Left hindlimb (tissue), 1 donor: ENCODE data around the gene POC1A.

Experiments
- DNase-seq: peaks from one replicate; pipeline ENCODE4 v3.0.0-alpha.2; 2018

The POC1A gene

DNA sequence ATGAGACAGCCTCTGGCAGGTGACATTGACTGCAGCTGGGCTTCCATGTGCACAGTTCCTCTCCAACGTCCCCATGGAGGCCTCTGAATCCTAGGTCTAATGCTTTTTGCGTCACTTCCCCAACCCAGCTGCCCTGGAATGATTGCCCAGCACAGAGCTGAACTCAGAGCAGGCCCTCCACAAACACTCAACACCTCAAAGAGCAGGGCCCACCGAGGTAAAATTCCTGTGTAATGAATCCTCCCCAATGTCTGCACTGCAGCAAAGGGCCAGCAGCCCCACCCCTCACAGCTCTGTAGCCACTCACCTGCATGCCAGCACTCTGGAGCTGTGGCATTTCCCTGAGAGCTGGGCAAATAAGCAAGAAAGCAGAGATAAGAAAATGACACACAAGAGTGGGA, 55.2 kb downstream of the POC1A start:
- peak; percentile 32 for DNase-seq

DNA sequence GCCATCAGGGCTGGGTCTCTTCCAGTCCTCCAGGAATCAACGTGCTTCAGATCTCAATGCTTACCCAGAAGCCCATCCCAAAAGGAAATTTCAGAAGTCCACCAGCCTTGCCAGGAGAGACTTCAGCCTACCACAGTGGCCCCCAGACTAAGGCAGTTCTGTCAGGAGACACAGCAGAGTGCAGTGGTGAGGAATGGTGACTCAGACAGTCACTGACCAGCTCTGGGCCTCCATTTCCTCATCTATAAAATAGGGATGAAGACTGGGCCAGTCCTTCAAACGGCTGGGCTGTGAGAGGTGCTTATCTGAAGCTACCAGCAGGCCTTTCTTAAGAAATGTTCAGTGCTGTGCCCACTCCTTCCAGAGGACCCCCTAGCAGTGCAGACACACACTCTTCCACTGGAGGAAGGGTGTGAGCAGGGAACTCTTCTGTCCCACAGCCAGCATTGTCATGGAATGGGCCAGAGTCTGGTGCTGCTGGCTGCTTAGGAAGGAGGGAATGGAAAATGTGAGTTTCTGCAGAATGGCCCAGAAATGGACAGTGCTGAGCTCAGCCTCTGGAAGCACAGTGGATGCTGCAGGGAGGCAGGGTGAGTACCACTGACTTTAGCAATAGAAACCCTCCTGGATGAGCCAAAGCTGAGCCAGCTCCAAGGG, 56.2 kb downstream of the POC1A start:
- peak; percentile 39 for DNase-seq

GRCh38 chr3:52095990-52096775, 58.0 kb downstream of the POC1A start:
- no peak for DNase-seq

DNA sequence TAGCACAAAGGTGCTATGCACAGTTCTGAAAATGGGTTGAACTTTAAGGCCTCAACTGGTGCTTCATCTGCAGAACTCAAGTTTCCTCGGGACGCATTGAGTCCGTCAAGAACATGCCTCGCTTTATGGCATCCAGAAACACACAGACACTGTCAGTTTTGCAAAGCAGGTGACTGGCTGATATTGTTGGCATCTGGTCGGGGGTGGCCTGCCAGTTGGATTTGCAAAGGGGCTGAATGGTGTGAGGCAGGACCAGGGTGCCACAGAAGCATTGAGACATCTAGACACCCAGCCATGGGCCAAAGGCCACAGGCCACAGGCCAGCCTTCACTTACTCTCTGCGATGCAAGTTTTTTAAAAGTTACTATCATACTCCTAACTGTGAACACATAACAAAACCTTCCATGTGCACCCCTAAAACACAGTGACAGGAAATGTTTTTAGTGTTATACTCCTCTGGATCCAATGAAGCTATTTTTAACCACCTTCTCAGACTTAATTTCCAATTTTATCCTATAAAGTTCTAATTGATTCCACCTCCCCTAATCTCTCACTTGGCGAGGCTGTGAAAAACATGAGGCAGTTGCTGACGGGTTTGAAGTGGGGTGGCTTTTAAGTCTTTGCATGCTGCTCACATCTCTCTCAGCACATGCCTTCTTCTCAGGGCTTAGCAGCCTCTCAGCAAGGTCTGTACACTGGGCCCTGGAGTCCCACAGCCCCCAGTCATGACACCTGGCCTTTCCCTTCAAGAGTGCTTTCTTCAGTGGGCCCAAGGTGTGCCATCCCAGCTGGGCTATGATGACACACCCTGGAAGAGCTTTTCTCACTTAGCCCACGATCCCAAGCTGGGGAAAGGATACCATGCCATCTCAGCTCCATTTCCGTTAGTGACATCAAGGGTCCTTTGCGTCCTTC, 59.4 kb downstream of the POC1A start:
- peak; percentile 20 for DNase-seq

GRCh38 chr3:52093756-52094545, 60.3 kb downstream of the POC1A start:
- peak; percentile 22 for DNase-seq

- peak; percentile 11 for DNase-seq
Observed at GRCh38 chr3:52092891-52093290, 61.3 kb downstream of the POC1A start.

DNA sequence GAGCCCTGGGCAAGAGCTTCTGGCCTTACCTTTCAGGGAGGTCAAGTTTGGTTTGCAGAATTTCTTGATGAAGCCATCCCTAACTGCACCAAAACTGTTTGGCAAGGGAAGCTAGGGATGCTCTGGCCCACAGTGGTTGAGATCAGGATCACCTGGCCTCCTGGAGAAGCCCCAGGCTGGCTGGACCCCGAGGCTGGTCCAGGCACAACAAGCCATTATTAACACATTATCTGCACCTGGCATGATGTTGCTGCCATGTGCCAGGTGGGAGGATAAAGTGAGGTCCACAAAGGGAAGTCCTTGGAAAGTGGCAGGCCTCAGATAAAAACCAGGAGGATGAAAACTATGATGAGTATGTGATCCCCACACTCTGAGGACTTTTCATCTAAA, 62.0 kb downstream of the POC1A start:
- peak; percentile 8 for DNase-seq

DNA sequence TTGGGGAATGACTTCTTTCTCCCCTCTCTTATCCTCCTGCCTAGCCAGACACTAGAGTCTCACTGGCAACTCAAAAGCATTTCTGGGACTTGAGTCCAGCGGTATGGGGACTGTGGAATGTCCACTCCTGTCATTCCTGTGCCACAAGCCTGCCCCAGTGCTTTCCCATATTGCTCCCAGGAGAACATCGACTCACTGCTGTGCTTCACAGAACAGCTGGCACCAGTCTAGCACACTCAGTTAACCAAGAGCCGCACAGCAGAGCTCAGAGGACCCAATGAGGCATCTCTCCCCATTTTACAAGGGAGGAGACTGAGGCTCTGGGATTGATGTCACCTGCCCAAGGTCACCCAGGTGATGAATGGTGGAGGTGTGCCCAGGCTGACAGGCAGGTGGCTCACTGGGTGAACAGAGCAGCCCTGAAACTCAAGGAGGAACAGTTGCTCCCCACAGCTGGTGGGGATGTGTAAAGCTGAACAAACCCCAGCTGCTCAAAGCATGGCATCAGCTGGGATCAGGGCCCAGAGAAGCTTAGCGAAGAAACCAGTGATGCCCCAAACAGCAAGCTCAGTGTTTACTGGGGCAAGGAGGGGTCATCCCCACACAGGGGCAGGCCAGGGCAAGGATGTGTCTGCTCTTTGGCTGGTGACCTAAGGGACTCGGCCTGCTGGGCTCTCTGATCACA, 62.5 kb downstream of the POC1A start:
- peak; percentile 46 for DNase-seq

- peak; percentile 37 for DNase-seq
Observed at GRCh38 chr3:52090933-52091468, 63.2 kb downstream of the POC1A start.

DNA sequence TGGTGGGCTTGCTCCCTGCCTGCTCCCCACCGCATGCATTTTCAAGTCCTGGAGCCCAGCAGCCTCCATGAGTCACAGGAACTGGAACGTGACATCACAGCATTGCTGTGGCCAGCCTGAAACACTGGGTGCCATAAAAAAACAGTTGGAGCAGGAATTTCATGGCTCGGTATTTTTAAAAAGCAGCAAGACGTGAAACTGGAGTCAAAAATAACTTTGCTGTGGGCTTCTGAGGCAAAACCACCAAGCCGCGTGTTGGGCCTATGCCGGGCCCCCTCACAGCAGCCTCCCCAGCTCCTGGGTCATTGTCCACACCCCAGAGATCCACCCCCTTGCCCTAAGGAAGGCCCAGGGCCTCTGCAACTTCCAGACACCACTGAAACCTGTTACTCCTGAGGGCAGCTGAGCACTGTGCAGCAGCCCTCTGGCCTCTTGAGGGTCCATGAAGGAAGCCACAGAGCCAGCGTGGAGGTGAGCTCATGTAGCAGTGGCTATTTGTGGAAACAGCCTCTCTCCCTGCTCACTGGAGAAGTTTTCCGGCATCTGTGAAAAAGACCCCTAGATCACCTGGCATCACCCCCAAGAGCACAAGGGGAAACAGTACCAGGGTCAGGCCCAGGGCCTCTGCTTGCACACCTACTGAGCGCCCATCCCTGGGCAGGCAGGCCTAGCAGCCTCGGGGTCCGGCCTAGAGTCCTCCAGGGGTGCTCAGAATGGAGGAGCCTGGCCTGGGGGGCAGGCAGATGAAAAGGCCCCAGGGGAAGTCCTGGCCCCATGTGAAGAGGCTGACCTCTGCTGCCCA, 63.9 kb downstream of the POC1A start:
- peak; percentile 80 for DNase-seq

GRCh38 chr3:52089691-52090090, 64.5 kb downstream of the POC1A start:
- DNase-seq, result no peak

DNA sequence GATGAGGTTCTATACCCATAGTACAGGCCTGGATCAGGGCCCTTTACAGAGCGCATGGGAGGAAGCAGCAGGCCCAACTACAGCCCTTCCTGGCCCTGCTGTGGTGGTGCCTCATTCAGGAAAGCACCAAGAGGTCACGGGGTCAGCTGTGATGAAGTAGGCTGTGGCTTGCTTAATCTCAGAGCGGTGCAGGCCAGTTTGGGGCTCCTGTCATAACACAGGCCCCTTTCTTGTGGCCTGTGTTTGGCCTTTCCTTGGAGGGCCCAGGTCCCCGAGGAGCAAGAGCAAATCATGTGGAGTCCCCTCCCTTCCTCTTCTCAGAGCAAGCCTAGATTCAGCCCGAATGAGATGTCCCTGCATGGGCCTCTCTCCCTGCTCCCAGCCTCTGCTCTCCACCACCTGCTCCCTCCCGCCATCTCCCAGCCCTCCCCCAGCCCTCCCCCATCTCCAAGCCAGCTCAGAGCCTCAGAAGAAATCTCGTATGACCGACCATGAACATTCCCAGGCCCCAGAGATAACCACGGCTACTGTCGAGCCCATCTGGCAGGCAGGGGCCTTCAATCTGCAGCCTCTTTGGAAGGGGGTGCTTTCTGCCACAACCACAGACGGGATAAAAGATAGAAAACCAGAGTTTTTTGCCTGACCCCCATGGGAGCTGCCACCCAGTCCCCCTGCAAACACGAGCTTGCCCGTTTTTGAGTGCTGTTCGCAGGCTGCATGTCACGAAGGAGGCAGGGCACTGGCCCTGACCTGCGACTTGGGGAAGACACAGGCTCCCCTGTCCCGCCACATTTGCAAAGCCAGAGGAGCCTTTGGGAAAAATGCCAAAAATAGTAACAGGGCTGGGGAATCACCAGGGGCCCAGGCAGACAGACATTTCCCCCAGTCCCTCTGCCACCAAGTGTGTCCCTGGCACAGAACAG, 65.5 kb downstream of the POC1A start:
- DNase-seq, result peak; percentile 64

- DNase-seq, result peak; percentile 30
Observed at GRCh38 chr3:52087731-52088130, 66.5 kb downstream of the POC1A start.

GRCh38 chr3:52086976-52087663, 67.1 kb downstream of the POC1A start:
- peak; percentile 67 for DNase-seq

GRCh38 chr3:52086461-52086860, 67.8 kb downstream of the POC1A start:
- peak; percentile 21 for DNase-seq

DNA sequence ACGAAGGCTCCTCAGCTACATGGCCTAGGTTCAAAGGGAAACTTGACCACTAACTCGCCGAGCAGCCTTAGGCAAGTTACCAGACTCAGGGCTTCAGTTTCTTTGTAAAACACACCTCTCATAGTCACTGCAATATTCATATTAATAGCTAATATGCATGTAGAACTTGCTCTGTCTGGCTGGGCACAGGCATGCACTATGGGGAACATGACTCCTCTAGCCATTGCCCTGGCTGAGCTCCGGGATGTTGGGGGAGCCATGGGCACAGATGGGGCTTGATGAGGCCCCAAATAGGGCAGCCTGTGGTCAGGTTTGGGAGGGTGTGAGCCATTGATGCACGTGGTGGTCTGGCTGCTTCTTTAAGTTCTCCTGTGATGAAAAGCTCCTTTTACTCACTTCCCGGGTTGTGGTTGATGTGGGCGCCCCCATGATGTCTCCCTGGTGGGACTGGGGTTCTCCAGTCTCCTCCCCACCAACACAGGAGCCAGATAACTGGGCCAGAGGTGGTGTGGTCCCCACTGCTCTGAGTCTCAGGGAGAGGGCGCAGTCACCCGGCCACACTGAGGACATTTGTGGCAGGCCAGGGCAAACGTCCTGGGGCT, 68.4 kb downstream of the POC1A start:
- peak; percentile 52 for DNase-seq

- peak; percentile 36 for DNase-seq
Observed at GRCh38 chr3:52084954-52085680, 69.1 kb downstream of the POC1A start.
